HG03196 (cell line): ENCODE data around the gene EIF4E.
"Not testable (repeated sequence)": the region's sequence is repeated elsewhere in the genome, so short reads cannot be mapped to it uniquely, and the experiment has no call there.

ENCODE experiments used
- ATAC-seq: cut with Tn5 transposase; IDR thresholded peaks from one replicate; pipeline ENCODE4 v1.9.1; 2021; ENCODE audit not compliant: unreplicated experiment

The EIF4E gene

GRCh38 chr4:98886382-98886781 lies 42.6 kb downstream of the EIF4E start:
- ATAC-seq = not testable (repeated sequence)

DNA sequence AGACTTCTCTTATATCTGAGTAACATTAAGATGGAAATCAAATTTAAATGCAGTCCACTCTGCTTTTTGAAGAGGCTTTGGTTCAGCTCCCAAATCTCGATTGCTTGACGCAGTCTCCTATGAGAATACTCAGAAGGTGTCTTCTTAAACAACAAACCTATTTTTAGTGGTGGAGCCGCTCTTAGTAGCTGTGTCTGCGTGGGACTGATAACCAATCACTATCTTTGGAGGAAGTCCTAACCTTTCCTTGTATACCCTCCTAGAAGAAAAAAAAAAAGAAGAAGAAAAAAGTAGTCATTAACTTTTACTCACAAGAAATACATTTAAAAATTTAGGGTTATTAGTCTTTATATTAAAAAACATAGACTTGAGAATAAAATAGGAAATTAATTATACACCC lies 48.0 kb downstream of the EIF4E start:
- ATAC-seq = not testable (repeated sequence)

DNA sequence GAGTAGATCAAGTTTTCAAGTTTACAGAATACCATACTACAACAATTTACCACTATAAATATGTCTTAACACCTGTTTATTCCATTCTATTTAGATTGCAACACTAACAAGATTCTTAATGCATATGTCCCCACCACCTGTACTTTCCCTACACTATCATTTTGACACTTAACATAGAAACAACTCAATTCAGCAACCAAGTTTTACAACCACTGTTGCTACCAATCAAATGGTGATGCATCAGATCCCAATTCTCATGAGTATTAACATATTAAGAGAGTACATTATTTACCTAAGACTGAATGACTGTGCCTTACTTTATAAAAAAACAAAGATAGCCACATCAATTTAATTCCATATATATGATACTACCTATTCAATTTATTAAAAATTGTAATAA lies 49.4 kb downstream of the EIF4E start:
- ATAC-seq = no peak

DNA sequence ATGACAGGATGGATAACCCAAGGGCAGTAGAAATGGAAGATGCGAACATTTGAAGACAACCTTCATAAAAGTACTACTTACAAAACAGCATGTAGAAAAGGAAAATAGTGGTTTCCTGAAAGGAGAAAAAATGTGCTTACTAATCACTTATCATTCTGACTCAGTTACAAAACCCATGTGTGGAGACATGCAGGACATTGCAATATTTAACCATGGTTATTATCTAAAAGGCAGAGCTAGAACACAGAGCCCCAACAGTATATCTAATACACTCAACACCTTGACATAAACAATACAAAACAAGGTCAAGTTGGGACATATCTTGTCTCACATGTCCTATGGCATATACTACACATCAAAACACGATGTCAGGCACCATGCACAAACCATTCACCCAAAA lies 55.9 kb downstream of the EIF4E start:
- no peak for ATAC-seq

GRCh38 chr4:98872120-98872906 lies 56.6 kb downstream of the EIF4E start:
- not testable (repeated sequence) for ATAC-seq

GRCh38 chr4:98867648-98868047 lies 61.3 kb downstream of the EIF4E start:
- ATAC-seq = no peak

DNA sequence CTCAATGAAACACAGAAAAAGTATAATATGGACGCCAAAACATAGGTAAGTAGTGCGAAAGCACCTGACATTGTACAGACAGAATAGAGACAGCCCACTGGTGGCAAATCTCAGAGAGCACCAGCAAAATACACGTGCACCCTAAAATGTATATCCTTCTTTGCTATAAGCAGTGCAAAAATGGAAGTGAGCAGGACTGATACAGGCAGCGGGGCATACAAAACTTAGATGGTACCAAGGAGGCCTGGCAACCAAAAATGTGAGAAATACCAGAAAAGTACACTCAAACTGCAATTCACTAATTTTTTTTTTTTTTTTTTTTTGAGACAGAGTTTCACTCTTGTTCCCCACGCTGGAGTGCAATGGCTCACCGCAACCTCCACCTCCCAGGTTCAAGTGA lies 63.9 kb downstream of the EIF4E start:
- no peak for ATAC-seq

- ATAC-seq = no peak
Observed at GRCh38 chr4:98864560-98864959, 64.4 kb downstream of the EIF4E start.

DNA sequence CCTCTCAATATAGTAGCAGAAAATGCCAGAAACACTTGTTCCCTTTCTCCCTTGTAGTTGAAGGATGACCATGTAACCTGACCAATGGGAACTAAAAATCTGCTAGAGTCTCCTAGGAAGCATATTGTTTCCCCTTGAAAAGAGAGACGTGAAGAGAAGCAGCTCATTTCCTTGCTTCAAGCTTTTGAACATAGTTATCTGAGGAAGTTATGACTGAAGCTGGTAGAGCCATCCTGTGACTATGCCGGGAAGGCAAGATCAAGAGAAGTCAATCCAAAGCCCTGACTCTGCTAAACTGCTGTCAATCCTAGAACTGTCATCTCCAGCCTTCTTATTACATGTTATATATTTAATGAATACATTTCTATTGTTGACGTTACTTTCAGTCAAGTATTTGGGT lies 66.6 kb downstream of the EIF4E start:
- no peak for ATAC-seq

- ATAC-seq = no peak
Observed at GRCh38 chr4:98861100-98861884, 67.6 kb downstream of the EIF4E start.

DNA sequence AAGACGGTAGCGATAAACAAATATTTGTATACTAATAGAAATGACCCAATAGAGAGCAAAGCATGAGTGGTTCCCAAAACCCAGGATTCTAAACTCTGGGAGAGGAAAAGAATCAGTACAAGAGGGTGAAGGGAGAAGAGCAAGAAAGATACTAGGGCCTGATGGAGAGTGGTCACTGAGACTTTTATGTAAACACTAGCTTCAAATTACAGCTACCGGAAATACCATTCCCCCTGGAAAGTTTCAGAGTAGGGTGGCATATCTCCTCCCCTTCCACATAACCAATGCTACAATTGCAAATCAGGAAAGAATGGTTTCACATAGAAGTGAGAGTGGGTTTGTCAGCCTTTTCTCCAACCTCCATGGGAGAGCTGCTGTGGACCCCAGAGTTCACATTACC lies 77.1 kb downstream of the EIF4E start:
- no peak for ATAC-seq

DNA sequence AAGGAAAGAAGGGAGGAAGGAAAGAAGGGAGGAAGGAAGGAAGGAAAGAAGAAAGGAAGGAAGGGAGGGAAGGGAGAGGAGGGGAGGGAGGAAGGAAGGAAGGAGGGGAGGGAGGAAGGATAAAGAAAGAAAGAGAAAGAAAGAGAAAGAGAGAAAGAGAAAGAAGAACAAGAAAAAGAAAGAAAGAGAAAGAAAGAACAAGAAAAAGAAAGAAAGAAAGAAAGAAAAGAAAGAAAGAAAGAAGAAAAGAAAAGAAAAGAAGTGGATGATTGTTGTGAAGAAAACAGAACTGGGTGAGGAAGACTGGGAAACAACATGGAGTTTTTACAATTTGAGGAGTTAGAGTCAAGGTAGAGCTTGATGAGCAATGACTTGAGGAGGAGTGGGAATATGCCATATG lies 78.0 kb downstream of the EIF4E start:
- no peak for ATAC-seq

- ATAC-seq = no peak
Observed at GRCh38 chr4:98848448-98848847, 80.5 kb downstream of the EIF4E start.

DNA sequence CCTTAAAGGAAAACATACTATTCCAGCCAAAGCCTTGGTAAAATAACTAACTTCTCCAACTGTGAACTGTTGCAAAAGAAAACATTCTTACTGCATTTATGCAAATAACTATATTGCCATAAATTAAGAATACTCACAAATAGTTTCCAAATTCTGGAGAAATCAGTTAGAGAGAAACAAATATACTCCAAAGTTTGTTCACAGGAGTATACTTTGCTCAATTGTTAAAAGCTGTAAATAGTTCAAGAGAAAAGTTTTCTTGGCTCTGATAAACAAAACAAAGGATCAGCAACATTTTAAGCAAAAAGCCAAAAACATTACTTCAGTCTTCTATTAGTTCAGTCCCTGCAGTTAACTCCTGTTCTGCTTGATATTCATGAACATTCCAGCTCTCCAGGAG lies 83.0 kb downstream of the EIF4E start:
- ATAC-seq = no peak

DNA sequence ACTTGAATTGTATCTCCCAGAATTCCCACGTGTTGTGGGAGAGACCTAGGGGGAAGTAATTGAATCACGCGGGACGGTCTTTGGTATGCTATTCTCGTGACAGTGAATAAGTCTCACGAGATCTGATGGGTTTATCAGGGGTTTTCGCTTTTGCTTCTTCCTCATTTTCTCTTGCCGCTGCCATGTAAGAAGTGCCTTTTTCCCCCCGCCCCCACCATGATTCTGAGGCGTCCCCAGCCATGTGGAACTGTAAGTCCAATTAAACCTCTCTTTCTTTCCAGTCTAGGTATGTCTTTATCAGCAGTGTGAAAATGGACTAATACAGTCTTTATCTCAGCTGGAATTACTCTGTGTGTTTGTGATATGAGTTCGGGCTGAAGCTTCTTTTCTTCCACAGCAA lies 86.0 kb downstream of the EIF4E start:
- not testable (repeated sequence) for ATAC-seq

DNA sequence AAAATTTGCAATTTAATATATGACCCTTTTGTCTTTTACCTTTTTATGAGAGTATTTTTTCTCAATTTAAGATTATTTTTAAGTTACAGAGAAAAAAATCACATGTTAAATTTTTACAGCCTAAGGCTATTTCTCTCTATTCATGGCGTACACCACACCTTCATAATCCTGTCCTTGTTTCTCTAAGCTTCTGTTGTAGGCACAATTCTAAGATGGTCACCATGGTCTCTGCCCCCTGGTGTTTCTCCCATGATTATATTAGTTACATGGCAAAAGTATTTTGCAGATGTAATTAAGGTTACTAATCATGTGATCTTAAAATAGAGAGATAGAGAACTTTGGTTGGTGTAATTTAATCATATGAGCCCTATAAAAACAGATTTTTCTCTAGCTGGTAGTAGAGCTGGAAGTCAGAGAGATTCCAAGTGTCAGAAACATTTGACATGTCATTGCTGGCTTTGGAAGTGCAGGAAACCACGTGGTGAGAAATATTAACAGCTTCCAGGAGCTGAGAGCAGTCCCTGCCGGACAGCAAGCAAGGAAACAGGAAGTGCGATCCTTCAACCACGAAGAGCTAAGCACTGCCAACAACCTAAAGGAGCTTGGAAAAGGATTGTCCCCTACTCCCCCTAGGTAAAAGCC lies 89.8 kb downstream of the EIF4E start:
- no peak for ATAC-seq

DNA sequence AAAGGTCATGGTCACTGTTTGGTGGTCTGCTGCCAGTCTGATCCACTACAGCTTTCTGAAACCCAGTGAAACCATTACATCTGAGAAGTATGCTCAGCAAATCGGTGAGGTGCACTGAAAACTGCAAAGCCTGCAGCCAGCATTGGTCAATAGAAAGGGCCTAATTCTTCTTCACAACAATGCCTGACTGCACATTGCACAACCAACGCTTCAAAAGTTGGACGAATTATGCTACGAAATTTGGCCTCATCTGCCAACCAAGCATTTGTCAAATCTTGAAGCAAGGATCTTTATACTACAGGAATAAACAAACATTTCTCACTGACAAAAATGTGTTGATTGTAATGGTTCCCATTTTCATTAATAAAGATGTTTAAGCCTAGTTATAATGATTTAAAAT lies 90.4 kb downstream of the EIF4E start:
- ATAC-seq = no peak

- ATAC-seq = no peak
Observed at GRCh38 chr4:98833384-98833783, 95.5 kb downstream of the EIF4E start.

DNA sequence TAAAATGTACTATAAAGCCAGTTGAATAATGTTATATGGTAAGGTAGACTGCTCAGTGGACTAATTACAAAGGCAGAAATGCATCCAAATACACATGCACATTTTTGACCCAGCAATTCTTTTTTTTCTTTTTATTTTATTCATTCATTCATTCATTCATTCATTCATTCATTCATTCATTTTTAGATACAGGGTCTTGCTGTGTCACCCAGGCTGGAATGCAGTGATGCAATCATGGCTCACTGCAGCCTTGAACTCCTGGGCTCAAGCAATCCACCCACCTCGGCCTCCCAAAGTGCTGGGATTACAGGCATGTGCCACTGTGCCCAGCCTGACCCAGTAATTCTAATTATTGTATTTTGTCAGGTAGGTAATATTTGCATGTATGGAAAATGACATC lies 97.9 kb downstream of the EIF4E start:
- not testable (repeated sequence) for ATAC-seq
